Fibroblast of upper back skin (primary cell): Measurements from ENCODE around the gene FCMR.
A peak's percentile ranks its signal among the peaks of the same experiment; 100 is the strongest.
"Not testable (repeated sequence)": the region's sequence is repeated elsewhere in the genome, so short reads cannot be mapped to it uniquely, and the experiment has no call there.

Experiments
- DNase-seq: peaks from one replicate; pipeline ENCODE4 v3.0.0-alpha.2; 2013

The FCMR gene

DNA sequence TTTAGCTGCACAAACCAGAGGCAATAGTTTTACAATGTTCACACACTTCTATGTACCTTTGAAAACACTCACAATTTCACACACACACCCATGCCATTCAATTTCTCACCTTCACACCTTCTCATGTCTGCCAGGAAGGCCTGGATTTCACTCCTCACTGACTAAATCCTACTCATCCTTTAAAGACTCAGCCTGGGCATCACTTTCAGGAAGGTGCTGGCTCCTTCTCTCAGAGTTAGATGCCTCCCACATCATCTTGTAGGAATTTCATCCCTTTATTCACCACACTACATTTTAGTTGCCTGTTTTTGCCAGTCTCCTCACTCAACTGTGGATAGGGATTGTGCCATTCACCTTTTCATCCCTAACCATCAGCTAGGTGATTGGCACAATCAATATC lies 54.0 kb downstream of the FCMR start:
- no peak for DNase-seq

- DNase-seq = no peak
These were observed 54.5 kb downstream of the FCMR start for GRCh38 chr1:206867239-206867638.

GRCh38 chr1:206866062-206866461 lies 55.7 kb downstream of the FCMR start:
- peak; percentile 70 for DNase-seq

DNA sequence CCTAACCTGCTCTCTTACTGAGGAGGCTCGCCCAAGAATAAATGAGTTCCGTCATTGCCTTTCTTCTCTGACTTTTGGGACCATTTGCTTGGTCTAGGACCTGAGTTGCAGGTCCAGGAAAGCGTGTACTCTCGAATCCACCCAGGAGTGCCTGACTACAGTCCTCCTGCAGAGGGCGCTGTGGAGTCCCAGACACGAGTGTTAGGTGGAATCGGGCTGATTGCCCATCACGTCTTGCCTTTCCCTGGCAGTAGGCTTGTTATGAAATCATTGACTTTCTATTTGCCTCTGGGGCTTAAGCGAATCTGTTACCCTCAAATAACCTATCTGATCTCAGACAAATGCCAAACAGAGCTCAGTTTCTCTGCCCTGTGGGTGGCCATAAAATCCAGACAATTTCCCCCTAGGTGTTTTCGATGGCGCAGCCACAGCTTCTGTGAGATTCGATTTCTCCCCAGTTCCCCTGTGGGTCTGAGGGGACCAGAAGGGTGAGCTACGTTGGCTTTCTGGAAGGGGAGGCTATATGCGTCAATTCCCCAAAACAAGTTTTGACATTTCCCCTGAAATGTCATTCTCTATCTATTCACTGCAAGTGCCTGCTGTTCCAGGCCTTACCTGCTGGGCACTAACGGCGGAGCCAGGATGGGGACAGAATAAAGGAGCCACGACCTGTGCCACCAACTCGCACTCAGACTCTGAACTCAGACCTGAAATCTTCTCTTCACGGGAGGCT lies 56.6 kb downstream of the FCMR start, which contains the start of gene IL20:
IL20 (plus strand) TSS at position 685 of the 733 bp plus-strand sequence. CDS start 230 bp downstream, outside the sequence.
- peak; percentile 84 for DNase-seq

DNA sequence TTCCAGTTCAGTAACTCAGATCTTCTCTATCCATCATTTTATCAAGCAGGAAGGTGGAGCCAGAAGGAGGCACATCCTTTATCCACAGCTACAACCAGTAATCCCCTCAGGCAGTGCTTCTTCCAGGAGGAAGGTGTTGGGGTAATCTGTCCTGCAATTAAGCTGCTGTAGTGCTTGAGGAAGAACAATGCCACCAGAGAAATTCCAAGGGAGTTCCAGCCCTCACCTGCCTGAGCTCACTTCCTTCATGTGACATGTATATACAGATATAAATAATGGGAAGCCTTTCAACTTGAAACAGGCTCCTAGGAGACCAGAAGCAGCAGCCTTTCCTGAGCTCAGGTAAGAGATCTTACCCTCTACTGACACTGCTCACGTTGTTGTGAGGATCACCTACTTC lies 58.5 kb downstream of the FCMR start:
- DNase-seq = no peak

- no peak for DNase-seq
These were observed 61.6 kb downstream of the FCMR start for GRCh38 chr1:206860165-206860564.

GRCh38 chr1:206859082-206859521 lies 62.6 kb downstream of the FCMR start:
- no peak for DNase-seq

GRCh38 chr1:206856674-206857464 lies 64.9 kb downstream of the FCMR start:
- DNase-seq = no peak

- no peak for DNase-seq
These were observed 65.9 kb downstream of the FCMR start for GRCh38 chr1:206855859-206856258.

- DNase-seq = no peak
These were observed 67.2 kb downstream of the FCMR start for GRCh38 chr1:206854401-206855129.

DNA sequence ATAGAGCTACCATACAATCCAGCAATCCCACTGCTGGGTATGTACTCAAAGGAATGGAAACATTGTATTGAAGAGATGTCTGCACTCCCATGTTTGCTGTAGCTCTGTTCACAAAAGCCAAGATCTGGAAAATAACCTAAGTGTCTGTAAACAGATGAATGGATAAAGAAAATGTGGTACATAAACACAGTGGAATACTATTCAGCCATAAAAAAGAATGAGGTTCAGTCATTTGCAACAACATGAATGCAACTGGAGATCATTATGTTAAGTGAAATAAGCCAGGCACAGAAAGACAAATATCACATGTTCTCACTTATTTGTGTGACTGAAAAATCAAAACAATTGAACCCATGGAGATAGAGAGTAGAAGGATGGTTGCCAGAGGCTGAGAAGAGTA lies 68.0 kb downstream of the FCMR start:
- DNase-seq = not testable (repeated sequence)
